ENCODE data around the gene CELA2A.
"Not testable (repeated sequence)": the region's sequence is repeated elsewhere in the genome, so short reads cannot be mapped to it uniquely, and the experiment has no call there.

CELA2A gene

GRCh38 chr1:15425521-15425920 is 31.0 kb upstream of the CELA2A start:
- no peak for TF ChIP-seq ZFX (IDR thresholded peaks at IDR 0.05; ENCODE audit: borderline replicate concordance)
- no peak for TF ChIP-seq CTCF (IDR thresholded peaks at IDR 0.05)
- H3K27ac ChIP-seq, result no peak overlapping the region

GRCh38 chr1:15425958-15426357 is 30.6 kb upstream of the CELA2A start:
- TF ChIP-seq CTCF (IDR thresholded peaks at IDR 0.05) (no peak), ZFX (IDR thresholded peaks at IDR 0.05; ENCODE audit: borderline replicate concordance) (no peak)
- H3K27ac ChIP-seq, result no peak overlapping the region

GRCh38 chr1:15426492-15427279 is 29.8 kb upstream of the CELA2A start:
- no peak overlapping the region for H3K27ac ChIP-seq
- TF ChIP-seq ZFX (IDR thresholded peaks at IDR 0.05; ENCODE audit: borderline replicate concordance), result no peak
- no peak for TF ChIP-seq CTCF (IDR thresholded peaks at IDR 0.05)

GRCh38 chr1:15427280-15427666 is 29.3 kb upstream of the CELA2A start:
- no peak for TF ChIP-seq ZFX (IDR thresholded peaks at IDR 0.05; ENCODE audit: borderline replicate concordance)
- no peak for TF ChIP-seq CTCF (IDR thresholded peaks at IDR 0.05)

GRCh38 chr1:15428252-15428651 is 28.3 kb upstream of the CELA2A start:
- H3K27ac ChIP-seq, result not testable (repeated sequence)

More at GRCh38 chr1:15427280-15427666, 29.3 kb upstream of the CELA2A start:
- H3K27ac ChIP-seq, result no peak overlapping the region

- no peak overlapping the region for H3K27ac ChIP-seq
- no peak for TF ChIP-seq CTCF (IDR thresholded peaks at IDR 0.05)
- no peak for TF ChIP-seq ZFX (IDR thresholded peaks at IDR 0.05; ENCODE audit: borderline replicate concordance)
Observed at GRCh38 chr1:15428815-15429435, 27.6 kb upstream of the CELA2A start.

- no peak for TF ChIP-seq CTCF (IDR thresholded peaks at IDR 0.05)
- TF ChIP-seq ZFX (IDR thresholded peaks at IDR 0.05; ENCODE audit: borderline replicate concordance), result no peak
- H3K27ac ChIP-seq, result no peak overlapping the region
Observed at GRCh38 chr1:15429701-15430149, 26.8 kb upstream of the CELA2A start.

Measured in 22Rv1 (cell line).